GM12875 (cell line): ENCODE data around the gene FOXP1.

Experiments
- H3K4me3 ChIP-seq: one replicate; pipeline ENCODE4 v1.5.1; 2011; ENCODE audit warnings: low read depth, low read length, control low read depth
- CTCF ChIP-seq: IDR thresholded peaks from 2 replicates; pipeline ENCODE4 v1.5.1; 2011; ENCODE audit warnings: low read depth, mild to moderate bottlenecking, control low read depth, inconsistent platforms, low read length, moderate library complexity, borderline replicate concordance; ENCODE audit not compliant: insufficient read depth

Gene FOXP1

GRCh38 chr3:71583566-71584393 lies at the start of gene FOXP1:
Gene FOXP1, minus strand, starts transcription at chr3:71583728. Its CDS starts 385,347 bp downstream, at chr3:71198381.
- no peak for TF ChIP-seq CTCF
- peak within 1 kb of the TSS; percentile 47 for H3K4me3 ChIP-seq

- no peak overlapping the region for H3K4me3 ChIP-seq
- TF ChIP-seq CTCF = no peak
Observed at GRCh38 chr3:71629711-71630110, 46.2 kb upstream of the FOXP1 start.

- no peak overlapping the region for H3K4me3 ChIP-seq
- TF ChIP-seq CTCF = no peak
Observed at GRCh38 chr3:71629289-71629688, 45.8 kb upstream of the FOXP1 start.

GRCh38 chr3:71628522-71628921 lies 45.0 kb upstream of the FOXP1 start:
- TF ChIP-seq CTCF = no peak
- H3K4me3 ChIP-seq = no peak overlapping the region

- no peak overlapping the region for H3K4me3 ChIP-seq
- TF ChIP-seq CTCF = no peak
Observed at GRCh38 chr3:71625676-71626075, 42.1 kb upstream of the FOXP1 start.

GRCh38 chr3:71621825-71622537 lies 38.5 kb upstream of the FOXP1 start:
- no peak for TF ChIP-seq CTCF
- H3K4me3 ChIP-seq = no peak overlapping the region
